ENCODE measurements around the gene TNIK.

GRCh38 chr3:171476532-171477102, 16.4 kb upstream of the TNIK start:
- TF ChIP-seq CTCF (IDR thresholded peaks at IDR 0.05; ENCODE audit: low read depth, low read length) (no peak), MYC (IDR thresholded peaks at IDR 0.05; ENCODE audit: low read depth, low read length) (no peak), MAX (IDR thresholded peaks at IDR 0.05; ENCODE audit: low read depth, low read length) (no peak)

Measured in NB4 (cell line).